WERI-Rb-1 (cell line): Measurements from ENCODE around the gene ST6GALNAC3.

Experiments used
- DNase-seq: peaks from one replicate; pipeline ENCODE4 v3.0.0-alpha.2; 2020
- H3K27ac ChIP-seq: fragments of 250-450 bp; sonication (Bioruptor Pico); 2 replicates; pipeline ENCODE4 v1.5.1; 2020; ENCODE audit warnings: mild to moderate bottlenecking, moderate library complexity
- H3K27me3 ChIP-seq: fragments of 250-450 bp; sonication (Bioruptor Pico); 2 replicates; pipeline ENCODE4 v1.5.1; 2021; ENCODE audit warnings: mild to moderate bottlenecking, low read depth, moderate library complexity; ENCODE audit not compliant: insufficient read depth, severe bottlenecking
- H3K36me3 ChIP-seq: fragments of 250-450 bp; sonication (Bioruptor Pico); 2 replicates; pipeline ENCODE4 v1.5.1; 2020; ENCODE audit warnings: mild to moderate bottlenecking, moderate library complexity
- H3K4me3 ChIP-seq: 2 replicates; pipeline ENCODE4 v1.5.1; 2011; ENCODE audit warnings: low read depth, mild to moderate bottlenecking, control low read depth, low read length
- H3K9me3 ChIP-seq: fragments of 250-450 bp; sonication (Bioruptor Pico); 2 replicates; pipeline ENCODE4 v1.5.1; 2021; ENCODE audit warnings: mild to moderate bottlenecking, moderate library complexity; ENCODE audit not compliant: severe bottlenecking
- TF ChIP-seq, protein P1 (sequence below): IDR thresholded peaks from 2 replicates; pipeline ENCODE4 v1.5.1; 2011; ENCODE audit warnings: low read depth, mild to moderate bottlenecking, control low read depth, inconsistent platforms, low read length

Gene ST6GALNAC3

DNA sequence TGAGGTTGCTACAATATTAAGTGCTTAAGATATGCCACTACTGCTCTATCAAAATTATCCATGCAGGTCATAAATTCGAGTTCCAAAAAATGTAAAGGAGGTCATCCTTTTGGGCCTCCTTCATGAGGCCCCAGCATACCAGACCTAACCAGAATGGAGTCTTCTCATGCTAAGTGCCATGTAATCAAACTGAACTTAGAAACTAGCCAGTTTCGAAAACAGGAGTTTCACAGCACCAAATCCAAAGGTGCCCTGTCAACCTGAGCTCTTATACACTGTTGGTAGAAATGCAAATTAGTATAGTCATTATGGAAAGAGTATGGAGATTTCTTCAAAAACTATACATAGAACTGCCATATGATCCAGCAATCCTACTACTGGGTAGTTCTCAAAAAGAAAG lies 320.5 kb downstream of the ST6GALNAC3 start:
- TF ChIP-seq, protein P1, sequence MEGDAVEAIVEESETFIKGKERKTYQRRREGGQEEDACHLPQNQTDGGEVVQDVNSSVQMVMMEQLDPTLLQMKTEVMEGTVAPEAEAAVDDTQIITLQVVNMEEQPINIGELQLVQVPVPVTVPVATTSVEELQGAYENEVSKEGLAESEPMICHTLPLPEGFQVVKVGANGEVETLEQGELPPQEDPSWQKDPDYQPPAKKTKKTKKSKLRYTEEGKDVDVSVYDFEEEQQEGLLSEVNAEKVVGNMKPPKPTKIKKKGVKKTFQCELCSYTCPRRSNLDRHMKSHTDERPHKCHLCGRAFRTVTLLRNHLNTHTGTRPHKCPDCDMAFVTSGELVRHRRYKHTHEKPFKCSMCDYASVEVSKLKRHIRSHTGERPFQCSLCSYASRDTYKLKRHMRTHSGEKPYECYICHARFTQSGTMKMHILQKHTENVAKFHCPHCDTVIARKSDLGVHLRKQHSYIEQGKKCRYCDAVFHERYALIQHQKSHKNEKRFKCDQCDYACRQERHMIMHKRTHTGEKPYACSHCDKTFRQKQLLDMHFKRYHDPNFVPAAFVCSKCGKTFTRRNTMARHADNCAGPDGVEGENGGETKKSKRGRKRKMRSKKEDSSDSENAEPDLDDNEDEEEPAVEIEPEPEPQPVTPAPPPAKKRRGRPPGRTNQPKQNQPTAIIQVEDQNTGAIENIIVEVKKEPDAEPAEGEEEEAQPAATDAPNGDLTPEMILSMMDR, result no peak
- no peak for DNase-seq
- no peaks in the 10 kb centered on the region for H3K36me3 ChIP-seq

DNA sequence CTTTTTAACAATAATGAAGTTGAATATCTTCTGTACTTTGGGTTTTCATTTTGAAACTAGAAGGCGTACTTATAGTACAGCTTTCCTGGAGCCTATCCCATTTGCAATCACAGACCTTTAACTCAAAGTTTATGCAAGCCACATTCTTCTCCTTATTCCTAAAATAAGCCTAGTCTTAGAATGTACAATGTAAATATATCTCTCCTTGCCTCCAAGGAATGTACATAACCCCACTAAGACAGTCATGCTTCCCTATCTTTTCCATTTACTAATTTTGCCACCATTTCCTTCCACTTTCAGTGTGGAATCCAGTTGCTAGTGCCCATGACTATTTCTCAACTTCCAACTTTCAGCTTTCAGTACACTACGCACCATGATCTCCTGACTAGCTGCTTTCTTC lies 327.6 kb downstream of the ST6GALNAC3 start:
- no peaks in the 10 kb centered on the region for H3K36me3 ChIP-seq
- TF ChIP-seq, protein P1, result no peak
- no peak overlapping the region for H3K27ac ChIP-seq
- DNase-seq, result no peak
- H3K27me3 ChIP-seq, result no peaks in the 10 kb centered on the region
- H3K9me3 ChIP-seq, result no peaks in the 10 kb centered on the region
- no peak overlapping the region for H3K4me3 ChIP-seq

More for the DNA sequence above, 320.5 kb downstream of the ST6GALNAC3 start:
- H3K4me3 ChIP-seq, result no peak overlapping the region
- no peak overlapping the region for H3K27ac ChIP-seq
- H3K27me3 ChIP-seq, result no peaks in the 10 kb centered on the region
- H3K9me3 ChIP-seq, result no peaks in the 10 kb centered on the region

DNA sequence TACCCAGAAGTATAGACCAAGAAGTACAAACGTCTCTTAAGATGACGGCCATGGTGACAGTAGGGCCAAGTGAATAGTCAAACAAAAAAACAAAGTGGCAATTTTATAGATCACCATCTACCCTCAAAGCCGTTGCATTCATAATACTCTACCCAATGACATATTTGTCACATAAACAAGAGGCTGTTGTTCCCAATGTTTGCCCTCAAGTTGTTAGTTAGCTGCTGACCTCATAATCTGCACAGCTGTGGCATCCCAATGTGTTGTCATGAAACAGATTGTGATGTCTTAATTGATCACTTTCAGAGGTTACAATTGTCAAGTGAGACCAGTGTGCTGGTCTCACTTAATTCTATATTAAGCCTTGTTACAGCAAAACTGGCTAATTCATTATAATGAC lies 333.8 kb downstream of the ST6GALNAC3 start:
- no peak for DNase-seq
- TF ChIP-seq, protein P1, result no peak
- no peak overlapping the region for H3K4me3 ChIP-seq
- no peak overlapping the region for H3K27ac ChIP-seq
- H3K27me3 ChIP-seq, result no peaks in the 10 kb centered on the region
- no peaks in the 10 kb centered on the region for H3K9me3 ChIP-seq
- H3K36me3 ChIP-seq, result no peaks in the 10 kb centered on the region

DNA sequence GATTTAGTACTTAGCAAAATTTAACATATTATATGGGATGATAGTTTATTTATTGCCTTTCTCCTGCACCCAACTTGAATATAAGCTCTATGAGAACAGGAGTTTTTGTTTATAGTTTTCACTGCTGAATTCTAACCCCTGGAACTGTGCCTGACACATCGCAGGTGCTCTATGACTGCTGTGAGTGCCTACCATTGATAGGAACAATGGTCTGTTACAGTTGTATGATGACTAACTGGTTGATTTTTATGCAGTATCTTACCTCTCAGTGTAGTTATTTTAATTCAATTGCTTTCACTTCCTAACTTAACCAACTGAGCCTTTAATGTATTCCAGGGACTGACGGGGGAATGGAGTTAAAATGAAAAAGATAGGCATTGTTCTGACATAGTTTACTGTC lies 336.0 kb downstream of the ST6GALNAC3 start:
- Histone ChIP-seq H3K36me3 (no peaks in the 10 kb centered on the region), H3K4me3 (no peak overlapping the region), H3K27ac (no peak overlapping the region), H3K27me3 (no peaks in the 10 kb centered on the region), H3K9me3 (no peaks in the 10 kb centered on the region)
- DNase-seq, result no peak
- TF ChIP-seq, protein P1, result no peak

DNA sequence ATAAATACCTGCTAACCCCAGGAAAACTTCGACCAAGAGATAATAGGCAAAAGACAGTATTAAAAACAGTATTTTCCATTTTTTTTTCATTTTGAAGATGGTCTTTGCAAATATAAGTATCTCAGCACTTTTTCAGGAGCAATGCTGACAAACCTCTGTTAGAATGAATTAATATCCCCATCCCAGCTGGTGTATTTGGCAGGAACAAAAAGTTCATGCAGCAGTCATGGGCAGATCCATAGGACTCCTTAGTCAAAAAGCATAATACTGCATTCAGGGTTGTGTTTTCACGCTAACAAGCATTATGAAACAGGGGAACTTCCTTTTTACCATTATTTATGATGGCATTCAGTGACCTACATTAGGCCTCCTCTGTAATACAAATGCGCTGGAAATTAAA lies 344.0 kb downstream of the ST6GALNAC3 start:
- no peak for DNase-seq
- Histone ChIP-seq H3K4me3 (no peak overlapping the region), H3K36me3 (no peaks in the 10 kb centered on the region), H3K9me3 (no peaks in the 10 kb centered on the region), H3K27me3 (no peaks in the 10 kb centered on the region), H3K27ac (no peak overlapping the region)
- TF ChIP-seq, protein P1, result no peak

DNA sequence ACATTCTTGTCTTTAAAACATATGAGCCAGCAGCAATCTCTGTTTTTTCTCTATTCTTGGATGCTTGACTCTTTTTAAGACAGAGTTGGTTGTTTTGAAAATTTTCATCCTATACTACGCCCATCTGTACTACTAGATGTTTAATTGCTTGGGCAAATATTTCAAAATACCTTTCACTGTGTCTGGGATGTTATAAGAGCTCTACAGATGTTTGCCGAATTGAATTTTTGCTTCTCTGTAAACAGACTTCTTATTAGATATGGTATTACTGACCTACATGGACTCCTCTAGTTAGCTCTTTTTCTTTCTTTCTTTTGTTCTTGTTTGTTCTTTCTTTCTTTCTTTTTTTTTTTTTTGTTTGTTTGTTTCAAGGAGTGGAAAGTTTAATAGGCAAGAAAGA lies 345.1 kb downstream of the ST6GALNAC3 start:
- Histone ChIP-seq H3K4me3 (no peak overlapping the region), H3K36me3 (no peaks in the 10 kb centered on the region), H3K9me3 (no peaks in the 10 kb centered on the region), H3K27ac (no peak overlapping the region), H3K27me3 (no peaks in the 10 kb centered on the region)
- TF ChIP-seq, protein P1, result no peak
- DNase-seq, result no peak
